H1 (cell line): ENCODE measurements around the gene P4HA1. TPM values are rescaled to one million over a fixed set of nuclear protein-coding genes. Genes with fewer than 3 reads are reported as not detected.
A peak's percentile ranks its signal among the peaks of the same experiment; 100 is the strongest.

Experiments used
- CTCF ChIA-PET: fragments of 300-600 bp; sonication (Branson Sonifier 250); formaldehyde crosslinking; loops from one replicate; lab custom pipeline; 2021; ENCODE audit not compliant: partially characterized antibody; lab: Charles Lee
- POLR2A ChIA-PET: fragments of 300-600 bp; sonication (Branson Sonifier 250); formaldehyde crosslinking; loops from one replicate; lab custom pipeline; 2021; ENCODE audit warnings: inconsistent platforms; ENCODE audit not compliant: partially characterized antibody; lab: Charles Lee
- DNase-seq, 2 experiments: peaks; one replicate each; pipeline versions ENCODE4 v3.0.0 to v3.0.0-alpha.2; 2010 to 2022; ENCODE audit warnings: low spot score in 2 of 2, low read depth in 1 of 2, mixed read lengths in 1 of 2
- FAIRE-seq: peaks from 2 replicates; lab custom pipeline; 2011; peaks lifted over from hg19 to GRCh38; lab: Jason Lieb, UNC
- H2AFZ ChIP-seq: 2 replicates; pipeline ENCODE4 v1.8.1; 2012; ENCODE audit warnings: low read length, inconsistent platforms
- H2AK5ac ChIP-seq: 2 replicates; pipeline ENCODE4 v1.6.1; 2013; ENCODE audit warnings: low read depth, low read length
- H2BK120ac ChIP-seq: replicated peaks from 2 replicates; pipeline ENCODE3; 2013; ENCODE audit warnings: low read depth, low read length, inconsistent platforms
- H2BK12ac ChIP-seq: 2 replicates; pipeline ENCODE4 v1.6.1; 2013; ENCODE audit warnings: low read depth, low read length
- H2BK15ac ChIP-seq: 2 replicates; pipeline ENCODE4 v1.6.1; 2013; ENCODE audit warnings: low read length
- H2BK20ac ChIP-seq: 2 replicates; pipeline ENCODE4 v1.6.1; 2013; ENCODE audit warnings: low read length
- H2BK5ac ChIP-seq: 2 replicates; pipeline ENCODE4 v1.6.1; 2013; ENCODE audit warnings: low read depth, low read length
- H3K14ac ChIP-seq: 2 replicates; pipeline ENCODE4 v1.6.1; 2013; ENCODE audit warnings: inconsistent platforms; ENCODE audit not compliant: insufficient read length
- H3K18ac ChIP-seq: 2 replicates; pipeline ENCODE4 v1.6.1; 2013; ENCODE audit warnings: low read length; ENCODE audit errors: extremely low read depth
- H3K23ac ChIP-seq: 2 replicates; pipeline ENCODE4 v1.6.1; 2013; ENCODE audit warnings: inconsistent platforms; ENCODE audit not compliant: insufficient read length
- H3K23me2 ChIP-seq: 2 replicates; pipeline ENCODE4 v1.6.1; 2013; ENCODE audit warnings: low read depth, low read length
- H3K27ac ChIP-seq: 2 replicates; pipeline ENCODE4 v1.6.1; 2011; ENCODE audit warnings: low read depth, low read length, inconsistent platforms
- H3K27me3 ChIP-seq, 4 experiments: replicated peaks in 1 of 4; 1 replicate in 1 of 4; 2 replicates in 3 of 4; pipeline versions ENCODE4 v1.6.1 to v1.8.1; 2011 to 2013; ENCODE audit warnings: low read length in 3 of 4, mild to moderate bottlenecking in 3 of 4, inconsistent platforms in 2 of 4, mixed read lengths in 2 of 4, moderate library complexity in 1 of 4; ENCODE audit not compliant: control insufficient read depth in 3 of 4, insufficient read depth in 3 of 4; ENCODE audit errors: extremely low read depth in 1 of 4
- H3K36me3 ChIP-seq, 4 experiments: 2 replicates each; pipeline versions ENCODE4 v1.6.1 to v1.8.1; 2011 to 2013; ENCODE audit warnings: mild to moderate bottlenecking in 4 of 4, low read length in 3 of 4, moderate library complexity in 2 of 4, control low read depth in 1 of 4, inconsistent platforms in 1 of 4; ENCODE audit not compliant: insufficient read depth in 4 of 4, control insufficient read depth in 2 of 4
- H3K4ac ChIP-seq: replicated peaks from 2 replicates; pipeline ENCODE3; 2013; ENCODE audit warnings: low read length, low read depth, mixed read lengths, inconsistent platforms; ENCODE audit not compliant: insufficient read length
- H3K4me1 ChIP-seq, 4 experiments: replicated peaks in 1 of 4; 1 replicate in 1 of 4; 2 replicates in 3 of 4; pipeline versions ENCODE4 v1.6.1 to v1.8.1; 2011 to 2013; ENCODE audit warnings: low read length in 3 of 4, inconsistent platforms in 2 of 4, mixed read lengths in 1 of 4; ENCODE audit not compliant: insufficient read depth in 4 of 4, control insufficient read depth in 3 of 4
- H3K4me2 ChIP-seq, 2 experiments: 2 replicates each; pipeline versions ENCODE4 v1.6.1 to v1.8.1; 2011 to 2013; ENCODE audit warnings: low read depth in 2 of 2, low read length in 2 of 2, control low read depth in 1 of 2, inconsistent platforms in 1 of 2, mild to moderate bottlenecking in 1 of 2; ENCODE audit not compliant: insufficient read depth in 1 of 2
- H3K4me3 ChIP-seq, 4 experiments: fragments of 200-600, 300-600 bp in 1 of 4; sonication (generic), shearing (Covaris generic), sonication (Bioruptor Twin) in 1 of 4; 2 replicates each; pipeline versions ENCODE4 v1.5.1 to v1.8.1; 2011 to 2016; ENCODE audit warnings: low read length in 4 of 4, low read depth in 3 of 4, control low read depth in 2 of 4, inconsistent platforms in 2 of 4, mild to moderate bottlenecking in 2 of 4, mixed read lengths in 1 of 4, moderate library complexity in 1 of 4; ENCODE audit not compliant: insufficient read depth in 2 of 4; ENCODE audit errors: extremely low read depth in 1 of 4
- H3K56ac ChIP-seq: replicated peaks from 2 replicates; pipeline ENCODE3; 2013; ENCODE audit warnings: low read depth, mild to moderate bottlenecking, mixed read lengths, low read length, inconsistent platforms; ENCODE audit not compliant: insufficient read length
- H3K79me1 ChIP-seq: 2 replicates; pipeline ENCODE4 v1.6.1; 2013; ENCODE audit warnings: low read depth, low read length, control low read depth
- H3K79me2 ChIP-seq, 2 experiments: 2 replicates each; pipeline versions ENCODE4 v1.6.1 to v1.8.1; 2012 to 2013; ENCODE audit warnings: low read length in 2 of 2, mild to moderate bottlenecking in 2 of 2, inconsistent platforms in 1 of 2; ENCODE audit not compliant: insufficient read depth in 2 of 2, control insufficient read depth in 1 of 2
- H3K9ac ChIP-seq, 4 experiments: replicated peaks in 1 of 4; 1 replicate in 1 of 4; 2 replicates in 3 of 4; pipeline versions ENCODE4 v1.6.1 to v1.8.1; 2011 to 2013; ENCODE audit warnings: low read depth in 3 of 4, low read length in 3 of 4, control low read depth in 2 of 4, mild to moderate bottlenecking in 2 of 4, moderate library complexity in 2 of 4, inconsistent platforms in 1 of 4; ENCODE audit errors: extremely low read depth in 1 of 4
- H3K9me3 ChIP-seq, 2 experiments: 2 replicates each; pipeline versions ENCODE4 v1.6.1 to v1.8.1; 2012 to 2013; ENCODE audit warnings: mild to moderate bottlenecking in 2 of 2, moderate library complexity in 2 of 2, control low read depth in 1 of 2, inconsistent platforms in 1 of 2, low read depth in 1 of 2, low read length in 1 of 2, mixed read lengths in 1 of 2; ENCODE audit not compliant: insufficient read depth in 2 of 2
- H4K20me1 ChIP-seq, 2 experiments: replicated peaks in 1 of 2; 2 replicates each; pipeline versions ENCODE3 to v1.8.1; 2011 to 2013; ENCODE audit warnings: inconsistent platforms in 2 of 2, low read length in 2 of 2, mild to moderate bottlenecking in 1 of 2; ENCODE audit not compliant: insufficient read depth in 2 of 2, control insufficient read depth in 1 of 2
- H4K5ac ChIP-seq: 2 replicates; pipeline ENCODE4 v1.6.1; 2013; ENCODE audit warnings: low read length, low read depth, mixed read lengths, inconsistent platforms; ENCODE audit not compliant: insufficient read length
- H4K8ac ChIP-seq: 2 replicates; pipeline ENCODE4 v1.8.0; 2013; ENCODE audit warnings: mild to moderate bottlenecking, moderate library complexity, low read length, inconsistent platforms; ENCODE audit not compliant: insufficient read depth; ENCODE audit errors: extremely low read depth
- H4K91ac ChIP-seq: replicated peaks from 2 replicates; pipeline ENCODE3; 2013; ENCODE audit warnings: low read length, mixed read lengths, inconsistent platforms; ENCODE audit not compliant: insufficient read length
- ASH2L ChIP-seq: fragments of 200-600, 300-600 bp; sonication (generic); IDR thresholded peaks from one replicate; pipeline ENCODE4 v1.7.1; 2017; ENCODE audit warnings: low read length
- CHD1 ChIP-seq: IDR thresholded peaks from 2 replicates; pipeline ENCODE4 v1.6.1; 2012; ENCODE audit warnings: low read depth, low read length, improper control_type of control experiment
- CHD2 ChIP-seq: IDR thresholded peaks from 2 replicates; pipeline ENCODE4 v1.6.1; 2012; ENCODE audit warnings: low read length, improper control_type of control experiment
- CREB1 ChIP-seq: IDR thresholded peaks from 2 replicates; pipeline ENCODE4 v1.6.1; 2012; ENCODE audit warnings: inconsistent platforms
- CTBP2 ChIP-seq: IDR thresholded peaks from 2 replicates; pipeline ENCODE4 v1.7.0; 2011; ENCODE audit warnings: borderline replicate concordance, mild to moderate bottlenecking, moderate library complexity, mixed read lengths, low read length; ENCODE audit not compliant: insufficient read depth, insufficient read length
- GABPA ChIP-seq: IDR thresholded peaks from 2 replicates; pipeline ENCODE4 v1.6.1; 2011; ENCODE audit warnings: mild to moderate bottlenecking, low read length, moderate library complexity, borderline replicate concordance; ENCODE audit not compliant: insufficient read depth
- HDAC6 ChIP-seq: IDR thresholded peaks from one replicate; pipeline ENCODE4 v1.7.1; 2012; ENCODE audit warnings: low read depth, mild to moderate bottlenecking, inconsistent platforms, low read length, moderate library complexity
- MAFK ChIP-seq: IDR thresholded peaks from 2 replicates; pipeline ENCODE4 v1.6.1; 2012; ENCODE audit warnings: low read depth, mild to moderate bottlenecking, improper control_type of control experiment, low read length
- POLR2A ChIP-seq, 2 experiments: IDR thresholded peaks; 1 replicate in 1 of 2; 2 replicates in 1 of 2; pipeline ENCODE4 v1.6.1; 2011; ENCODE audit warnings: low read depth in 2 of 2, low read length in 2 of 2, mild to moderate bottlenecking in 2 of 2; ENCODE audit errors: control extremely low read depth in 1 of 2
- POLR2AphosphoS5 ChIP-seq: IDR thresholded peaks from 2 replicates; pipeline ENCODE4 v1.6.1; 2011; ENCODE audit warnings: low read depth, low read length
- RBBP5 ChIP-seq: IDR thresholded peaks from 2 replicates; pipeline ENCODE4 v1.7.1; 2012; ENCODE audit warnings: low read depth, mild to moderate bottlenecking, inconsistent platforms, low read length, moderate library complexity, borderline replicate concordance
- TAF1 ChIP-seq: IDR thresholded peaks from 2 replicates; pipeline ENCODE4 v1.6.1; 2011; ENCODE audit warnings: mild to moderate bottlenecking, low read depth, low read length
- TBP ChIP-seq: IDR thresholded peaks from 2 replicates; pipeline ENCODE4 v1.6.1; 2011; ENCODE audit warnings: low read depth, low read length, improper control_type of control experiment
- WGBS, 2 experiments: shearing (Covaris generic) in 1 of 2; methylation state at CpG; one replicate each; pipeline versions ENCODE4 v1.1.6 to v1.1.7; 2013 to 2015; ENCODE audit warnings: low lambda C conversion rate in 2 of 2, mixed read lengths in 2 of 2, inconsistent platforms in 1 of 2, low coverage in 1 of 2, missing lambda C conversion rate in 1 of 2; ENCODE audit not compliant: insufficient replicate concordance in 2 of 2, insufficient coverage in 1 of 2, insufficient read length in 1 of 2; ENCODE audit errors: extremely low coverage in 1 of 2, missing lambda C conversion rate in 1 of 2; 5-methylcytosine and 5-hydroxymethylcytosine counted together
- polyA plus RNA-seq, 7 experiments: library from polyadenylated mRNA; depleted of rRNA in 3 of 7; stranded (reverse) in 5 of 7; unstranded in 2 of 7; fragments of >200 nt in 5 of 7; fragments of 200-250 nt in 2 of 7; gene quantifications; 1 replicate in 5 of 7; 2 replicates in 1 of 7; 4 replicates in 1 of 7; pipeline versions ENCODE4 v1.2.1 to v1.2.3, GENCODE V29; 2011 to 2013; ENCODE audit warnings: missing spikeins in 2 of 7, mixed read lengths in 2 of 7
- total RNA-seq: library from RNA; stranded (reverse); fragmentation: NEBNext Ultra II Directional; extraction: Animal tissue kit (Norgen Biotek cat#: 25700); gene quantifications from 2 replicates; pipeline ENCODE4 v1.2.1, GENCODE V29; 2021
- TF ChIP-seq, protein P1 (sequence below): IDR thresholded peaks from 2 replicates; pipeline ENCODE4 v1.6.1; 2012; ENCODE audit warnings: inconsistent platforms

Gene P4HA1
- total and polyA plus RNA-seq, 2 of the 8 experiments (the other 6 are each of a cell fraction or from before 2014, with no cell fraction given): 12.0 to 25.7 TPM

DNA sequence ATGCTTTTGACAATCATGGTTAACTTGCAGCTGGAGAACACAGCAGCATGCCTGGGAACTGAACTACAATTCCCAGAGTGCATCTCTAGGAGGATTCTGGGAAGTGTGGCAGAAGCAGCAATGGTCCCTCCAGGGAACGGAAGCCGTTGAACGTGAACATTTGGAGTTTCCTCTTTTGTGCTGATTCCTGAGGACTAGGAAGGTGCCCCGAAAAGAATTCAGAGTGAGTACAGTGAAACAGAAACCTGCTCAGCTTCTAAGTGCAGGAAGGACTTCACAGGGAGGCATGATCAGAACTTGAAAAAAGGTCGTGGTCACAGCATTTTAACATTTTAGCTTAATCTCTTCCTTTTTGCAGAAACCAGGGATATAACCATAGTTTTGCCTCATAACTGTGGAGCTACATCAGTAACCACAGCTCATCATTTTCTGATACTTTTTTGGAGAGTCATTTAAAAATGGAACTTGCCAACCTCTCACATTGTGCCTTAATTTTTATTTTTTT is 13.7 kb upstream of the P4HA1 start, which contains the start of gene NUDT13:
Gene NUDT13 (plus strand): TSS at position 111 of the 505 bp plus-strand sequence. CDS start 3,911 bp downstream, outside the sequence.
- peak within 1 kb of the TSS; percentile 61; the same call in 1 of the 2 replicates for H3K27ac ChIP-seq
- peak; percentile 68 for TF ChIP-seq TAF1
- no peak for TF ChIP-seq CHD1
- peak; percentile 63 for TF ChIP-seq TBP
- TF ChIP-seq CTBP2: no peak
- TF ChIP-seq, protein P1, sequence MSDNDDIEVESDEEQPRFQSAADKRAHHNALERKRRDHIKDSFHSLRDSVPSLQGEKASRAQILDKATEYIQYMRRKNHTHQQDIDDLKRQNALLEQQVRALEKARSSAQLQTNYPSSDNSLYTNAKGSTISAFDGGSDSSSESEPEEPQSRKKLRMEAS: no peak
- no peak; the same call in 1 of the 2 replicates for TF ChIP-seq GABPA
- no peak for TF ChIP-seq RBBP5
- TF ChIP-seq CHD2: no peak
- TF ChIP-seq POLR2AphosphoS5: peak; percentile 65
- TF ChIP-seq HDAC6: no peak
- no peak for TF ChIP-seq MAFK
- peak; percentile 31 for TF ChIP-seq ASH2L
- peak; percentile 51 to 64 for TF ChIP-seq POLR2A (IDR thresholded peaks at IDR 0.05; ENCODE audit: control extremely low read depth in 1 of 2, low read depth in 2 of 2, low read length in 2 of 2)
- TF ChIP-seq CREB1: no peak

More for the DNA sequence above, 13.7 kb upstream of the P4HA1 start, which contains the start of gene NUDT13:
- DNase-seq (peak; percentile 56 to 58), FAIRE-seq (peak; percentile 85)
- Histone ChIP-seq H3K56ac (peak within 1 kb of the TSS; percentile 62), H3K4me2 (peak within 1 kb of the TSS; percentile 81 to 86), H3K79me1 (no peaks in the 10 kb centered on the region), H3K23ac (no peak within 1 kb of the TSS), H3K27me3 (no peaks in the 10 kb centered on the region), H3K18ac (peak within 1 kb of the TSS; percentile 54; the same call in 1 of the 2 replicates), H3K4ac (no peak within 1 kb of the TSS), H2BK15ac (no peak within 1 kb of the TSS), H3K23me2 (peaks cover 2% of the 10 kb centered on the region; the same call in 1 of the 2 replicates), H3K9ac (peak within 1 kb of the TSS; percentile 42 to 68 (median 61)), H2AK5ac (no peak within 1 kb of the TSS), H3K4me1 (peaks cover 0 to 2% (median 0%) of the 10 kb centered on the region in 4 experiments; a peak in 1 of 7 replicates), H2BK5ac (no peak within 1 kb of the TSS; the same call in 1 of the 2 replicates), H4K91ac (peak within 1 kb of the TSS; percentile 76), H2BK20ac (no peak within 1 kb of the TSS), H3K14ac (no peak within 1 kb of the TSS), H2AFZ (peak within 1 kb of the TSS; percentile 96), H3K36me3 (no peaks in the 10 kb centered on the region), H4K8ac (no peak within 1 kb of the TSS), H2BK120ac (no peak within 1 kb of the TSS), H3K9me3 (0 out of 4 replicates have a peak, but pooled peaks cover 0 to 4% of the 10 kb centered on the region in 2 experiments), H3K79me2 (no peaks in the 10 kb centered on the region), H2BK12ac (no peak within 1 kb of the TSS), H3K4me3 (peak within 1 kb of the TSS; percentile 67 to 78 (median 74)), H4K5ac (peak within 1 kb of the TSS; percentile 79), H4K20me1 (no peaks in the 10 kb centered on the region)
- POLR2A ChIA-PET: interaction anchor here (0.6 to 8.5 kb wide), 13 partner anchors 9 to 1197 kb away, joined by 3 to 82 read pairs (median 3); partner anchors contain the start of genes DNAJC9, ECD, FAM149B1 and P4HA1
- CTCF ChIA-PET: interaction anchor here (0.6 to 4.4 kb wide), 7 partner anchors 13 to 665 kb away, joined by 3 to 41 read pairs (median 4); partner anchors contain the start of gene P4HA1
- 11% methylated on average over 5 of the region's 5 CpGs; no CpG with 5 or more reads in 1 of the 2 experiments for WGBS, 2 experiments
